Ascending aorta (tissue), 2 donors: ENCODE results near the gene PRKCQ. TPM values are rescaled to one million over a fixed set of nuclear protein-coding genes. Genes with fewer than 3 reads are reported as not detected.

Experiments
- DNase-seq, 2 donors: peaks; one replicate each; pipeline ENCODE4 v3.0.0-alpha.2; 2019; ENCODE audit warnings: low spot score in 2 of 2
- H3K27ac ChIP-seq, 2 donors: fragments of 200-600 bp; sonication (generic); one replicate each; pipeline ENCODE4 v1.5.1; 2016 to 2017; ENCODE audit warnings: mild to moderate bottlenecking in 1 of 2
- H3K27me3 ChIP-seq: fragments of 200-600 bp; sonication (generic); one replicate; pipeline ENCODE4 v1.5.1; 2017
- H3K36me3 ChIP-seq, 2 donors: fragments of 200-600 bp; sonication (generic); one replicate each; pipeline ENCODE4 v1.5.1; 2016
- H3K4me1 ChIP-seq, 2 donors: fragments of 200-600 bp; sonication (generic); one replicate each; pipeline ENCODE4 v1.5.1; 2016 to 2017; ENCODE audit warnings: mild to moderate bottlenecking in 1 of 2
- H3K4me3 ChIP-seq, 2 donors: fragments of 200-600 bp; sonication (generic); one replicate each; pipeline ENCODE4 v1.5.1; 2016 to 2017; ENCODE audit warnings: mild to moderate bottlenecking in 1 of 2
- H3K9me3 ChIP-seq, 2 donors: fragments of 200-600 bp; sonication (generic); one replicate each; pipeline ENCODE4 v1.5.1; 2016
- CTCF ChIP-seq, 3 experiments: fragments of 200-600 bp in 2 of 3; fragments of 450-650 bp in 1 of 3; sonication (generic) in 2 of 3; IDR thresholded peaks; one replicate each; pipeline ENCODE4 v1.5.1; 2016 to 2019; ENCODE audit warnings: antibody characterized with exemption in 3 of 3, mild to moderate bottlenecking in 1 of 3, moderate library complexity in 1 of 3
- intact Hi-C: fragments of 100-400 bp; cut with DNase I; formaldehyde crosslinking; loops from one replicate; pipeline ENCODE4 v1.15.1; 2023
- total RNA-seq: library from RNA; depleted of rRNA; stranded (reverse); fragments of >200 nt; gene quantifications from one replicate; pipeline ENCODE4 v1.1.0, GENCODE V29; 2016

PRKCQ gene
- total RNA-seq, 1 donor from 2014 or later: not detected

- Histone ChIP-seq H3K9me3 (no peaks in the 10 kb centered on the region), H3K4me1 (no peaks in the 10 kb centered on the region), H3K27ac (no peak overlapping the region), H3K27me3 (no peaks in the 10 kb centered on the region), H3K36me3 (no peaks in the 10 kb centered on the region), H3K4me3 (no peak overlapping the region)
- intact Hi-C loops: no loop called here
- no peak for DNase-seq
- no peak for TF ChIP-seq CTCF (IDR thresholded peaks at IDR 0.05)
Measured at GRCh38 chr10:6530966-6531365, 49.1 kb downstream of the PRKCQ start.

- intact Hi-C loops: no loop called here
- no peak overlapping the region for H3K27ac ChIP-seq
- DNase-seq: no peak
Measured at GRCh38 chr10:6530211-6530840, 49.8 kb downstream of the PRKCQ start.

GRCh38 chr10:6528198-6528950, 51.7 kb downstream of the PRKCQ start:
- Histone ChIP-seq H3K4me3 (no peak overlapping the region), H3K27ac (no peak overlapping the region), H3K9me3 (no peaks in the 10 kb centered on the region), H3K4me1 (no peaks in the 10 kb centered on the region), H3K36me3 (no peaks in the 10 kb centered on the region), H3K27me3 (no peaks in the 10 kb centered on the region)
- intact Hi-C loops: no loop called here
- DNase-seq: no peak
- TF ChIP-seq CTCF (IDR thresholded peaks at IDR 0.05): no peak

More at GRCh38 chr10:6530211-6530840, 49.8 kb downstream of the PRKCQ start:
- no peak for TF ChIP-seq CTCF (IDR thresholded peaks at IDR 0.05)
- no peaks in the 10 kb centered on the region for H3K9me3 ChIP-seq
- no peaks in the 10 kb centered on the region for H3K36me3 ChIP-seq
- H3K27me3 ChIP-seq: no peaks in the 10 kb centered on the region
- no peak overlapping the region for H3K4me3 ChIP-seq
- H3K4me1 ChIP-seq: no peaks in the 10 kb centered on the region

- H3K4me3 ChIP-seq: no peak overlapping the region
- no peak for DNase-seq
- no peaks in the 10 kb centered on the region for H3K27me3 ChIP-seq
- no peaks in the 10 kb centered on the region for H3K9me3 ChIP-seq
- no peak for TF ChIP-seq CTCF (IDR thresholded peaks at IDR 0.05)
- intact Hi-C loops: no loop called here
- H3K27ac ChIP-seq: no peak overlapping the region
- no peaks in the 10 kb centered on the region for H3K36me3 ChIP-seq
- H3K4me1 ChIP-seq: no peaks in the 10 kb centered on the region
Measured at GRCh38 chr10:6525599-6526165, 54.4 kb downstream of the PRKCQ start.

DNA sequence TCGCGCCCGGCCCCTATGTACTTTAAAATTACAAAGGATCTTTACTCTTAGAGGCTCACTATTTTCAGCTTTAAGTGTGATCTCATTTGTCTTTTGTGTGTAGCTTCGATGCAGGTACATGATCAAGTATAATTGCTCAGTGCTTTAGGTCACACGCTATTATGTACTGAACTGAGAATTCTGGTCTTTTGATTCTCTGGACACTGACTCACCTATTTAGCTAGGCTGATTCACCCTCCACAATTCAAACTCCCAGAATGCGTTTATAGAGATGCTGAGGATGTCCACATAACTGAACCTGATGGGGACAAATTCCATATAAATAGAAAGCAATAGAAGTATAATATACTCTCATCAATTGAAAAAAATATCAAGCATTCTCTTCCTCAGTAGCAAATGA, 57.8 kb downstream of the PRKCQ start:
- TF ChIP-seq CTCF (IDR thresholded peaks at IDR 0.05): no peak
- no peak for DNase-seq
- Histone ChIP-seq H3K27me3 (no peaks in the 10 kb centered on the region), H3K9me3 (no peaks in the 10 kb centered on the region), H3K4me1 (no peaks in the 10 kb centered on the region), H3K4me3 (no peak overlapping the region), H3K36me3 (no peaks in the 10 kb centered on the region), H3K27ac (no peak overlapping the region)
- intact Hi-C loops: no loop called here
